Measurements from ENCODE around the gene ZNF23.

The ZNF23 gene

GRCh38 chr16:71426880-71427615 lies 35.0 kb downstream of the ZNF23 start:
- DNase-seq (ENCODE audit: low read depth in 1 of 2, low spot score in 1 of 2) = no peak

- no peak for DNase-seq (ENCODE audit: low read depth in 1 of 2, low spot score in 1 of 2)
Measured at GRCh38 chr16:71426069-71426879, 35.8 kb downstream of the ZNF23 start.

DNA sequence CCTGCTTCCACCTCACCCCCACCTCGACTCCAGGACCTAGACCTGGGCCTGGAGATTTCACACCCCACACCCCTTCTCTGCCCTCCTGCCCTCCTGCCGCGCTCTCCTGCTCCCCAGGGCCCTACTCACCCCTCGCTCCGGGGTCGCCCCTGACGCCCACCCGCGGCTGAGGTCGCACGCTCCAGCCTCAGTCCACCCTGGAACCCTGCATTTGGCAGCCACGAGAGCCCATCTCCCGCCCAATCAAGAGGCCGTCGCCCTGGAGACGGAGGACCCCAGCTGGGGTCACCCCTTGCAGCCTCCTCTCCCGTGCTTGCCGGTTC lies 36.3 kb downstream of the ZNF23 start:
- no peak for DNase-seq (ENCODE audit: low read depth in 1 of 2, low spot score in 1 of 2)

GRCh38 chr16:71424626-71425025 lies 37.4 kb downstream of the ZNF23 start:
- DNase-seq (ENCODE audit: low read depth in 1 of 2, low spot score in 1 of 2) = no peak

- DNase-seq (ENCODE audit: low read depth in 1 of 2, low spot score in 1 of 2) = no peak
Measured at GRCh38 chr16:71423865-71424264, 38.2 kb downstream of the ZNF23 start.

- no peak for DNase-seq (ENCODE audit: low read depth in 1 of 2, low spot score in 1 of 2)
Measured at GRCh38 chr16:71423016-71423415, 39.0 kb downstream of the ZNF23 start.

GRCh38 chr16:71421911-71422310 lies 40.1 kb downstream of the ZNF23 start:
- no peak for DNase-seq (ENCODE audit: low read depth in 1 of 2, low spot score in 1 of 2)

- DNase-seq (ENCODE audit: low read depth in 1 of 2, low spot score in 1 of 2) = no peak
Measured at GRCh38 chr16:71414038-71414437, 48.0 kb downstream of the ZNF23 start.

GRCh38 chr16:71413341-71413740 lies 48.7 kb downstream of the ZNF23 start:
- no peak for DNase-seq (ENCODE audit: low read depth in 1 of 2, low spot score in 1 of 2)

DNA sequence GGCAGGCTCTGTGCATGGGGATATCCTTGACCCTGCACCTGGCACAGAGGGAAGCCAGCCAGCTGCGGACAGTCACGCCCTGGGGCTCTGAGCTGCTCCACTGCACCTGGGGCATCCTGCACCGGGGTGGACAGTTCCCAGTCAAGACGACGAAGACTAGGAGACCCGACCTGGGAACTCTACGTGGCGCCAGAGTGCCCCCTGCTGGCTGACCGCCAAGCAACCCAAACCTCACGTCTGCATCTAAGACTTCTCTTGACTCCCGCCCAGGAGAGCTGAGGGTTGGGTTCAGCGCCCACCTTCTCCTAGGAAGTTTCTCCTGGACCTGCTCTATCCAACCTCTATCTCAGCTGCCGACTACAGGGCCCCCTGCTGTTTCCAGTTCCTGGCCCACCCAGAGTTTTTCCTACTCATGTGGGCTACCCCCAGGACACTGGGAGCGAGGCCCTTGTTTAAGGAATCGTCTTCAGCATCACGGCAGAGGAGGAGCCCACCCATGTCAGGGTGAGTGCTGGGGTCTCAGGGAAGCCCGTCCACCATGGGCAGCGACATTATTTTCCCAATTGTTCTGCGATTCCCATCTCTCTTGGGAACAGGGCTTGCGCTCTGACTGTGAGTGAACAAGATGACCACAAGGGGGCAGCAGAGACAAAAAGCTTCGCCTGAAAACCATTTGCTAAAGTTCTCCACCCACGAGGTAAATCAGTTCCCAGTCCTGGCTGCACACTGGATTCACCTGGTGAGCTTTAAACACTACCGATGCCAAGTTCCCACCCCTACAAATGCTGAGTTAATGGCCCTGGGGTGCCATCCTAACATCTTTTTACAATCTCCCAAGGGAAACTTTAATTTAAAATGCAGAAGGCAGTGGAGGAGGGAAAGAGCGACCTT lies 49.5 kb downstream of the ZNF23 start:
- peak; percentile 20 to 39 for DNase-seq (ENCODE audit: low read depth in 1 of 2, low spot score in 1 of 2)

DNA sequence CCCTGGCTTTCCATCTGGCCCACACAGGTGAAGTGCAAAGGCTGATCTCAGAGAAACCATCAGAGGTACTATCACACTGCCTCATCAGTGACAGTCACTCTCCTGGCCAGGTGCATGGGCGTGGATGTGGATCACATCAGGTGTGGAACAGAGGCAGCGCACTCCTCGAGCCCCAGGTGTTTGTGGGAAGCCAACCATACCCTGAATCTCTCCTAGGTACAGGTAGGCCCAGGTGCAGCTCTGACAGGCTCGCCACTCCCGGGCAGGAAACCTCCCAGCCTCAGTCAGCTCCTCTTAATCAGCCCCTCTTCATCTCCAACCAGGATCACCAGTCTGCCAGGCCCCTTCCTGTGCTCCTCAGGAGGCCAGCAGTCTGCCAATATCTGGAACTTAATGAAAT lies 51.9 kb downstream of the ZNF23 start:
- no peak for DNase-seq (ENCODE audit: low read depth in 1 of 2, low spot score in 1 of 2)

DNA sequence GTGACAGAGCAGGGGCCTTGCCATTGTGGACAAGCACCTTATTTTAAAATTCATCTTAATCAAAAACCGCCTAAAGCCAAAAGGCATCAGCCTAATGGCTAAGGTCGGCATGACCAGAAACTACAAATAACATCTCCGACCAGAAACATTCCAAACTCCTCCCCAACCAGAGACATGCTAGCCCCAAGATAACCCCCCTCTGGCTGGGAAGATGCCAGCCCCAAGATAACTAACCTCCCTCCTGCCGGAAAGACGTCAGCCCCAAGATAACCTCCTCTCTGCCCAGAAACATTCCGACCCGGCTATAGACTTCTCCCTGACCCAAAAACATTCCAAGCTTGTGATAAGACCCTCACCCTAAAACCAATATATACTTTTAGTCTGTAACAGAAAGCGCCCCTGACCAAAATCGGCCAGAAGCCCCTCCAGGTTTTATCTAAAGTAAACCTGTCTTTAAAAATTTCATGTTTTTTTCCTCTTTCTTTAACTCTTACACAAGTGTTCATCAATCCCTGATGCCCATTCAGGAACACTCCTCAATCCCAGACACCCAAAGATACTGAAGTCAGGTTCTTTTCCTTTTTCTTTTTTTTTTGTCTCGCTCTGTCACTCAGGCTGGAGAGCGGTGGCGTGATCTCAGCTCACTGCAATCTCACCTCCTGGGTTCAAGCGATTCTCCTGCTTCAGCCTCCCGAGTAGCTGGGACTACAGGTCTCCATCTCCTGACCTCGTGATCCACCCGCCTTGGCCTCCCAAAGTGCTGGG lies 52.9 kb downstream of the ZNF23 start:
- DNase-seq (ENCODE audit: low read depth in 1 of 2, low spot score in 1 of 2) = no peak

- DNase-seq (ENCODE audit: low read depth in 1 of 2, low spot score in 1 of 2) = no peak
Measured at GRCh38 chr16:71408536-71408935, 53.5 kb downstream of the ZNF23 start.

DNA sequence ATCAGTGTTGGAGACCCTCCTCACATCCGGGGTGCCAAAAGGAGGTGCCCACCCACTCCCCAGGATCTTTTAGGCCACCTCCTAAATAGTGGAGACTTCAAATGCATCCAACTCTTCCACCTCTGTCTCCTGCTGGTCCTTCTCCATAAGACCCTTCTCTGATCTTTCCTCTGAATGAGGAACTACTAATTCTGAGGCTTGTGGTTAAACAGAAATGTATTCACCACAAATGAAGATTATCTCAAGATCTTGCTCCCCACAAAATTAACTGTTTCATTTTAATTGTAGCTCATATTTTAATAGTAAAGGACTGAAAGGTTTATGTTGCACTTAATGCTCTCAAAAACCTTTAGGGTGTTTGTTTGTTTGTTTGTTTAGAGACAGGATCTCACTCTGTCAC lies 54.3 kb downstream of the ZNF23 start:
- DNase-seq (ENCODE audit: low read depth in 1 of 2, low spot score in 1 of 2) = no peak

GRCh38 chr16:71406724-71407123 lies 55.3 kb downstream of the ZNF23 start:
- no peak for DNase-seq (ENCODE audit: low read depth in 1 of 2, low spot score in 1 of 2)

GRCh38 chr16:71406316-71406715 lies 55.7 kb downstream of the ZNF23 start:
- no peak for DNase-seq (ENCODE audit: low read depth in 1 of 2, low spot score in 1 of 2)

GRCh38 chr16:71404364-71404763 lies 57.7 kb downstream of the ZNF23 start:
- DNase-seq (ENCODE audit: low read depth in 1 of 2, low spot score in 1 of 2) = no peak

DNA sequence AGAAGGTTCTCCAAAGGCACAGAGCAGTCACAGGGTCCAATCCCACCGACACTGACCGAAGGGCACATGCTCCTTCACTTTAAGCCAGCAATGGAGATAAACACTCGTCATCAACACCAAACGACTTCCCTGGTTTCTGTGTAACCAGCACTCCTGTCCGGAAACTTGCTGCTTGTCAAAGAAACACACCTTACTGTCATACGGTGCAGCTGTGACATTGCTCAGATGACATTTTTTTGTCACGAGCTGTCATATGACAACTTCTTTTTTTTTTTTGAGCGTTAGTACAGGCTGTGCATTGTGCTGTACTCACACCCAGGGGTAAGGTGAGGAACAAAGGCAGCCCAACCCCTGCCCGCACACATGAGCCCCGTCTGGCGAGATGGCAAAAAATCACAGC lies 59.4 kb downstream of the ZNF23 start:
- no peak for DNase-seq (ENCODE audit: low read depth in 1 of 2, low spot score in 1 of 2)

DNA sequence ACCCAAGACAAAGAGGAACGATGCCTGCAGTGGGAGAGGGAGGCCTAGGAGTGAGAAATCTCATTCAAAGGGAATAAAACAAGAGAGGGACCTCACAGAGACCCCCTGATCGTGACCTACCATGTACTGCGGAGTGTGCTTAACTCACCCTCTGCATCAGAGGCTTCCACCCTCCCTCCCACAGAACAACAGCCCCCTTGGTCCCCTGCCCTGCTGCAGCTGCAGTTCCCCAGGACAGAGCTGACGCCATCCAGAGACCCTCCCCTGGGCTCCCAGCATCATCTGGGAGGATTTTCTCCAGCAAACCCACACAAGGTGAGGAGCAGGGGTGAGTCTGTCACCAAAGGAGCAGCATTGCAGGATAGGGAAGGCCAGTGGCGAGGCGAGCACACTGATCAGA lies 60.0 kb downstream of the ZNF23 start:
- DNase-seq (ENCODE audit: low read depth in 1 of 2, low spot score in 1 of 2) = no peak

DNA sequence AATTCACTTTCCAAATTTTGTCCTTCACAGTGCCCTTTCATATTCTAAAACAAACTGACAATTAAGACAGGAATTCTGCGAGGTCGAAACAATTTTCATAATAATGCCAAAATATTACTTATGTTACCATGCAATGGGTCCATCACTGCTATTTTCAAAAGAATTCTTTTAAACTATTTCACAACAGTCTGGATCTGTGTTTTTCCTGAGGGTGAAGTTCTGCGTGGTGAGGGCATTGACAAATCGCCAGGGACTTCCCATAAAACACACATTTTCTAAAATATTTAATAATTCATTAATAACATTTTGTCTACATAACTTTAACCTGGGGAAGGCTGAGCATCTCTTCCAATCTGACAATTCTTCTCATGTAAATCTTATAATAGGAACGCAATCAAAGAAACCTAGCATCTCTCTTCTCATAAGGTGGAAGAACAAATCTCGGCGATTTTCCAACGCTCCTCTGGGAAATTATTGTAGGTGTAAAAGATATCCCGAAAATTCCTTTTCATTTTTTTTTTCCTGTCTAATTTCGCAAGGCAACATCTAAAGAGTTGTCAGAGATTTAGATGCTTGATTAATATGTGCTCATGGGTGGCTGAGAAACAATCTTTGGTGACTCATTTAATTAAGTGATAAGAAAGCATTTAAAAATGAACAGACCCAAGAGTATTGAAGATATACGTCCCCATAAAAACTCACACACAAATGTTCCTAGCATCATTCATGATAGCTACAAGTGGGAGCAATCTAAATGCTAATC lies 62.1 kb downstream of the ZNF23 start:
- DNase-seq (ENCODE audit: low read depth in 1 of 2, low spot score in 1 of 2) = no peak
